Measurements from ENCODE around the gene HOXA6. TPM values are rescaled to one million over a fixed set of nuclear protein-coding genes. Genes with fewer than 3 reads are reported as not detected.

The HOXA6 gene
- total and polyA plus RNA-seq, 9 of the 15 experiments (the other 6 are each of a cell fraction or from before 2014, with no cell fraction given) = not detected

DNA sequence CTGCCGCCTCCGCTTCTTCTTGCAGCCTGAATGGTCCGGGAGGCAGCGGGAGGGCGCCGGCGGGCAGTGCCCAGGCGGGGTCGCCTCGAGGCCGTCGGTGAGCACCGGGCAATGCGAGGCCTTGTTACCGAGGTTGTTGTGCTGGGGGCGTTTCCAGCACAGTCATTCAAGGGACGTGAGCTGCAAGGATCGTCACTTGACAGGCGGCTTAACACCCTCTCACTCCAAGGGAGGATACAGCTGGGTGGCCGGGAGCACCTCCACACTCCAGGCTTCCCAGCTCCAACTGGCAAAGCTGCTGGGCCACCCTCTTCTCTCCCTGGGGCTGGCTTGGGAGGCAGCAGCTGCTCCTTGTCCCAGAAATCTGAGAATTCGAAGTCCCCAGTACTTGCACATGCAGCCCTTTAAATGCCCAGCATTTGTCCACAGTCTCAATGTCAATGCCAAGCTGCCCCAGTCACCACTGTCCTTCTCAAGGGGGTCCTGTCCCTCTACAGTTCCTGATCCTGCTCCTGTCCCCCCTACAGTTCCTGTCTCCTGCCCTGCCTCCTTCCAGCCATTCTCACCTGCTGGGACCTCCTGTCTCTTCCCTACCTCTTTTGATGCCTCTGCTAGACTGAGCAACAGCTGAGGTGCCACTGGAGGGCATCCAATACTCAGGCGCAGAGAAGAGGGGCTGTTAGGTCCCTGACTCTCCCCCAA lies 41.9 kb upstream of the HOXA6 start (continued):
- TF ChIP-seq SMARCE1 (IDR thresholded peaks at IDR 0.05) = no peak

GRCh38 chr7:27188386-27189294 lies 41.1 kb upstream of the HOXA6 start:
- no TSS peak for BruUV-seq (replicated peaks)
- Histone ChIP-seq H3K4me2 (ENCODE audit: insufficient read depth, low read length) (no peak overlapping the region), H3K27ac (ENCODE audit: extremely low read depth, low read depth, low read length) (no peak overlapping the region), H2AFZ (ENCODE audit: low read depth, low read length) (no peak overlapping the region), H3K9me1 (ENCODE audit: control insufficient read depth, insufficient read depth, low read length) (no peaks in the 10 kb centered on the region), H3K4me3 (no peak overlapping the region), H3K9me3 (replicated peaks; ENCODE audit: control insufficient read depth, insufficient read depth, low read depth, low read length) (no peaks in the 10 kb centered on the region), H3K27me3 (ENCODE audit: control insufficient read depth in 2 of 2, insufficient read depth in 2 of 2, low read length in 2 of 2) (peaks cover 49 to 81% of the 10 kb centered on the region in 2 experiments), H4K20me1 (replicated peaks; ENCODE audit: control insufficient read depth, insufficient read depth, low read length) (no peaks in the 10 kb centered on the region), H3K4me1 (replicated peaks in 1 of 2; ENCODE audit: control insufficient read depth in 2 of 2, insufficient read depth in 2 of 2, low read length in 2 of 2) (peaks cover 0 to 30% of the 10 kb centered on the region in 2 experiments; a peak in 2 of 5 replicates), H3K36me3 (ENCODE audit: control insufficient read depth, insufficient read depth, low read length) (no peaks in the 10 kb centered on the region), H3K79me2 (ENCODE audit: control insufficient read depth, insufficient read depth, low read length) (no peaks in the 10 kb centered on the region), H3K9ac (ENCODE audit: insufficient read depth in 1 of 2, low read depth in 2 of 2, low read length in 2 of 2) (no peak overlapping the region)
- 12% methylated on average over 43 of the region's 49 CpGs for WGBS (ENCODE audit: insufficient coverage, low coverage, missing lambda C conversion rate)
- ChIA-PET CTCF (ENCODE audit: low intra/inter-chr PET ratio) (no interaction called here), POLR2A (interaction anchor here (0.6 to 2.4 kb wide), 2 partner anchors 7 to 14 kb away, joined by 3 to 6 read pairs; no protein-coding TSS in a partner anchor)
- TF ChIP-seq GTF2E2 (tag; IDR thresholded peaks at IDR 0.05) = no peak
- in situ Hi-C loops (cut with MboI) = no loop called here
- ATAC-seq = no peak
- DNase-seq (ENCODE audit: extremely low read depth in 1 of 4, low spot score in 3 of 4) = no peak
- intact Hi-C loops (cut with micrococcal nuclease) = no loop called here
- no peak for FAIRE-seq
